ENCODE measurements around the gene NPS. TPM values are rescaled to one million over a fixed set of nuclear protein-coding genes. Genes with fewer than 3 reads are reported as not detected.

Gene NPS
- total RNA-seq, 1 experiment from 2014 or later, result not detected

- TF ChIP-seq ZNF281 (CRISPR knock-in tag; IDR thresholded peaks at IDR 0.05) (no peak), MAX (CRISPR knock-in tag; IDR thresholded peaks at IDR 0.05) (no peak), MYBL2 (CRISPR knock-in tag; IDR thresholded peaks at IDR 0.05) (no peak), ZNF396 (CRISPR knock-in tag; IDR thresholded peaks at IDR 0.05; ENCODE audit: borderline replicate concordance) (no peak), ZNF671 (CRISPR knock-in tag; IDR thresholded peaks at IDR 0.05) (no peak), GTF2I (CRISPR knock-in tag; conservative IDR thresholded peaks at IDR 0.05) (no peak), EMX1 (CRISPR knock-in tag; IDR thresholded peaks at IDR 0.05) (no peak)
Measured at GRCh38 chr10:127525686-127526085, 23.4 kb upstream of the NPS start (continued).

- DNase-seq (ENCODE audit: low spot score) (no peak), ATAC-seq (no peak)
- Mint-ChIP-seq H3K27me3 (ENCODE audit: low read depth) (peaks cover 2% of the 10 kb centered on the region), H3K27ac (no peak overlapping the region), H3K4me3 (no peak overlapping the region), H3K9me3 (no peaks in the 10 kb centered on the region), H3K4me1 (peaks cover 11% of the 10 kb centered on the region), H3K36me3 (no peaks in the 10 kb centered on the region)
- no peak for TF ChIP-seq FOXP4 (CRISPR knock-in tag; IDR thresholded peaks at IDR 0.05)
- no peak for TF ChIP-seq SMAD3 (CRISPR knock-in tag; IDR thresholded peaks at IDR 0.05; ENCODE audit: borderline replicate concordance)
- no peak for TF ChIP-seq SMAD4 (CRISPR knock-in tag; IDR thresholded peaks at IDR 0.05)
- no peak for TF ChIP-seq ZNF512 (CRISPR knock-in tag; IDR thresholded peaks at IDR 0.05; ENCODE audit: borderline replicate concordance)
- TF ChIP-seq ZNF317 (CRISPR knock-in tag; IDR thresholded peaks at IDR 0.05; ENCODE audit: borderline replicate concordance, low read depth), result no peak
- no peak for TF ChIP-seq USF1 (CRISPR knock-in tag; IDR thresholded peaks at IDR 0.05)
- no peak for TF ChIP-seq TEAD1 (CRISPR knock-in tag; IDR thresholded peaks at IDR 0.05)
- CTCF ChIA-PET, result no interaction called here
- POLR2A ChIA-PET, result no interaction called here
Measured at GRCh38 chr10:127526161-127526560, 22.9 kb upstream of the NPS start.

- DNase-seq (ENCODE audit: low spot score) (no peak), ATAC-seq (no peak)
- Mint-ChIP-seq H3K36me3 (no peaks in the 10 kb centered on the region), H3K27me3 (ENCODE audit: low read depth) (peaks cover 2% of the 10 kb centered on the region), H3K4me3 (no peak overlapping the region), H3K9me3 (no peaks in the 10 kb centered on the region), H3K4me1 (peaks cover 11% of the 10 kb centered on the region), H3K27ac (no peak overlapping the region)
- TF ChIP-seq JAZF1 (CRISPR knock-in tag; IDR thresholded peaks at IDR 0.05) (no peak), AFF4 (CRISPR knock-in tag; IDR thresholded peaks at IDR 0.05; ENCODE audit: borderline replicate concordance) (no peak), ZMAT4 (CRISPR knock-in tag; IDR thresholded peaks at IDR 0.05) (no peak)
- POLR2A ChIA-PET, result no interaction called here
- CTCF ChIA-PET, result interaction anchor here (0.5 kb wide), 1 partner anchor 1211 kb away, joined by 3 read pairs; no protein-coding TSS in a partner anchor
Measured at GRCh38 chr10:127527320-127527719, 21.8 kb upstream of the NPS start.

Data from WTC11 (cell line).